ENCODE data around the gene RAB36.

Gene RAB36

DNA sequence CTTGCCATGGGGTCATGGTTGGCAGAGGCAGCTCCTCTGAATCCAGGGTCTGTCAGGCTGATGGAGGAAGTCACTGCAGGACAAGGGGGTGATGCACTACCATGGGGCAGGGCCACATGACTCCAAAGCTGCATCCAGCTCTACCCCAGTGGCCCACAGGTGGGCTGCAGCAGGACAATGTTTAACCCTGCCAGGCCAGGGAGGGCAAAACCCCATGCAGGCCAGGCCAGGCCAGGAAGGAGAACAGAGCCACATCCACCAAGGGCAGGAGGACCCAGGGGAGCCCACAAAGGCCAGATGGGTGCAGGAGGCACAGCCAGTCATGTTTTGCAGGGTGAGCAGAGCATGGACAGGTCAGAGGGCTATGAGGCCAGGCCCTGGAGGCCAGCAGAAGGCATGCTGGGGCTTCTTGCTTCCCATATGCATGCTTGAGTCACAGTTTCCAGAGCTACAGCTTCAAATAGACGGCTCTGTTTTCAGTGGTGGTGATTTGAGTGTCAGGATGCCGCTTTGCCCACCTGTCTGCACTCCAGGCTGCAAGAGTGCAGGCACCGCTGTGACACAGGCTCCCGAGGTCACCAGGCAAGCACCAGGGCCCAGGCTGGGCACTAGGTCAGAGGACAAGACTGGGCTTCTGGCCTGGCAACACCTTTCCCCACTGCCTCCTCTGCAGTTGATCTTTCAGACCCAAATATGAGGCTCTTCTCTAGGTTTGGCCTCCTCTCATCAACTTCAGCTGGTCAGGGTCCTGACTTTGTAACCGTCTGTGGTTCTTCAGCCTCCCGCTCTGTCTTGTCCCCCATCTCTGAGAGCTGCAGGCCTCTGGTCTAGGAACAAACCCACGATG is 26.4 kb upstream of the RAB36 start:
- DNase-seq (ENCODE audit: low spot score), result no peak
- no CpG with 5 or more reads among the region's 7 CpGs for WGBS, 2 donors (ENCODE audit: extremely low coverage in 2 of 2, insufficient read length in 2 of 2, insufficient replicate concordance in 1 of 2)

DNA sequence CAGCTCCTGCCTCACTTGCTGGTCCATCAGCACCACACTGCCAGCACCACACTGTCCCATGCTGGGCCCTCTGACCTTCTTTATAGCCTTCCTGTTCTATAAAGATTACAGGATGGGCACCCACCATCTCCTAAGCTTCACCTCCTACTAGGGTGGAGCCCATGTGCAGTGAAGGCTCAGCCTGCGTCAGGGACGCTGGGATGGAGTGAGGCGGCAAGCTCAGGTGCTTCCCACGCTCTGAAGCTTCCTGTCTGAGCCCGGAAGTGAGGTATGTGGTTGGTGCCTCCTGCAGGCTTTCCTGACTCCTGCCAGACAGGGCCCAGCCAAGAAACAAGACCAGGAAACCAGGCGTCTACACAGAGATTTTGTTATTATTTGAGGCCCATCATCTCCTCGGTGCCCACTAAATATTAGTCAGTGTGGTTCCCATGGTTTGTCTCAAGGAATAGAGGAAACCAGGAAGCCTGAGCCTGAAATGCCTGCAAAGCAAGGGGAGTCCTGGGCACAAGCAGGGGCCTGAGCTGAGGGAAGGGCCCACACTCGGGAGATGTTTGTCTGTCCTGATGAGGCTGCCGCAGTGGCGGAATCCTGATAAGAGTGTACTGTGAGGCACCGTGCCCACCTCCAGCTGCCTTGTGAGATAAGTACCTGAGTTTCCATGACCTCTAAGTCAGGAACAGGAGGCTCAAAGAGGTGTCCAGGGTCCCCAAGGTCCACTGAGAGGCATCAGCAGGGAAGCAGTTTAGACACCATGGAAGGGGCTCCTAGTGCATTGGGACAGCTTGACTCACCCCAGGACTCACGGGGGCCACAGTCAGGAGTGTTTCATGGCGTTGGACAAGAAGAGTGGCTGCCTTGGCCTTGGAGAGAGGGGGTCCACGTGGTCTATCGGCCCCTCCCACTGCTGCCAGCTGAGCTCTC is 25.5 kb upstream of the RAB36 start:
- Histone ChIP-seq H3K4me3 (ENCODE audit: low read length in 2 of 2) (no peak overlapping the region), H3K4me2 (ENCODE audit: insufficient read depth, low read length, poor library complexity, severe bottlenecking) (no peak overlapping the region), H3K36me3 (replicated peaks in 1 of 2; ENCODE audit: control insufficient read depth in 2 of 2, insufficient read depth in 2 of 2, low read length in 2 of 2) (peaks cover 4 to 14% of the 10 kb centered on the region in 2 donors), H3K4ac (ENCODE audit: low read length) (no peak overlapping the region), H3K27me3 (ENCODE audit: control insufficient read depth in 3 of 3, insufficient read depth in 3 of 3, low read depth in 1 of 3, low read length in 3 of 3) (no peaks in the 10 kb centered on the region), H3K9ac (ENCODE audit: low read depth, low read length, poor library complexity) (peak overlapping the region; percentile 56), H2BK120ac (ENCODE audit: low read depth, low read length) (no peak overlapping the region), H2BK15ac (ENCODE audit: low read length) (no peak overlapping the region), H2BK5ac (ENCODE audit: low read length) (peak overlapping the region; percentile 44), H2BK12ac (ENCODE audit: low read length) (no peak overlapping the region), H3K4me1 (ENCODE audit: control insufficient read depth in 2 of 2, insufficient read depth in 1 of 2, low read depth in 1 of 2, low read length in 2 of 2) (peaks cover 0 to 4% of the 10 kb centered on the region in 2 donors), H4K8ac (ENCODE audit: low read depth, low read length) (no peak overlapping the region), H3K79me1 (ENCODE audit: low read depth, low read length) (peaks cover 10% of the 10 kb centered on the region), H2AK5ac (ENCODE audit: low read depth, low read length) (no peak overlapping the region), H3K27ac (replicated peaks; ENCODE audit: low read length) (no peak overlapping the region), H3K14ac (ENCODE audit: low read length) (no peak overlapping the region), H4K91ac (ENCODE audit: low read depth, low read length, poor library complexity) (no peak overlapping the region), H3K18ac (ENCODE audit: low read length) (no peak overlapping the region), H3K23ac (ENCODE audit: low read depth, low read length, poor library complexity) (peak overlapping the region; percentile 92), H2AFZ (ENCODE audit: low read length) (no peak overlapping the region), H3K9me3 (replicated peaks in 1 of 2; ENCODE audit: control insufficient read depth in 2 of 2, insufficient read depth in 1 of 2, low read depth in 1 of 2, low read length in 2 of 2) (no peaks in the 10 kb centered on the region)
- no CpG with 5 or more reads among the region's 15 CpGs for WGBS, 2 donors (ENCODE audit: extremely low coverage in 2 of 2, insufficient read length in 2 of 2, insufficient replicate concordance in 1 of 2)
- DNase-seq (ENCODE audit: low spot score), result no peak

More for the DNA sequence above, 26.4 kb upstream of the RAB36 start:
- no peak overlapping the region for H3K27ac ChIP-seq (replicated peaks; ENCODE audit: low read length)
- H2BK15ac ChIP-seq (ENCODE audit: low read length), result peak overlapping the region; percentile 6
- peak overlapping the region; percentile 92 for H3K23ac ChIP-seq (ENCODE audit: low read depth, low read length, poor library complexity)
- peak overlapping the region in 1 of 2 donors; percentile 9 for H3K4me3 ChIP-seq (ENCODE audit: low read length in 2 of 2)
- H3K9me3 ChIP-seq (replicated peaks in 1 of 2; ENCODE audit: control insufficient read depth in 2 of 2, insufficient read depth in 1 of 2, low read depth in 1 of 2, low read length in 2 of 2), result no peaks in the 10 kb centered on the region
- peak overlapping the region; percentile 44 for H2BK5ac ChIP-seq (ENCODE audit: low read length)
- H3K36me3 ChIP-seq (replicated peaks in 1 of 2; ENCODE audit: control insufficient read depth in 2 of 2, insufficient read depth in 2 of 2, low read length in 2 of 2), result peaks cover 4 to 11% of the 10 kb centered on the region in 2 donors
- H2AK5ac ChIP-seq (ENCODE audit: low read depth, low read length), result no peak overlapping the region
- peak overlapping the region; percentile 56 for H3K9ac ChIP-seq (ENCODE audit: low read depth, low read length, poor library complexity)
- peak overlapping the region; percentile 64 for H2BK12ac ChIP-seq (ENCODE audit: low read length)
- H3K79me1 ChIP-seq (ENCODE audit: low read depth, low read length), result peaks cover 10% of the 10 kb centered on the region
- H3K14ac ChIP-seq (ENCODE audit: low read length), result peak overlapping the region; percentile 63
- no peak overlapping the region for H4K91ac ChIP-seq (ENCODE audit: low read depth, low read length, poor library complexity)
- no peak overlapping the region for H2BK120ac ChIP-seq (ENCODE audit: low read depth, low read length)
- no peak overlapping the region for H3K4me2 ChIP-seq (ENCODE audit: insufficient read depth, low read length, poor library complexity, severe bottlenecking)
- H3K4me1 ChIP-seq (ENCODE audit: control insufficient read depth in 2 of 2, insufficient read depth in 1 of 2, low read depth in 1 of 2, low read length in 2 of 2), result peaks cover 0 to 4% of the 10 kb centered on the region in 2 donors
- no peaks in the 10 kb centered on the region for H3K27me3 ChIP-seq (ENCODE audit: control insufficient read depth in 3 of 3, insufficient read depth in 3 of 3, low read depth in 1 of 3, low read length in 3 of 3)
- no peak overlapping the region for H3K4ac ChIP-seq (ENCODE audit: low read length)
- H4K8ac ChIP-seq (ENCODE audit: low read depth, low read length), result peak overlapping the region; percentile 56
- H2AFZ ChIP-seq (ENCODE audit: low read length), result no peak overlapping the region
- H3K18ac ChIP-seq (ENCODE audit: low read length), result peak overlapping the region; percentile 59

DNA sequence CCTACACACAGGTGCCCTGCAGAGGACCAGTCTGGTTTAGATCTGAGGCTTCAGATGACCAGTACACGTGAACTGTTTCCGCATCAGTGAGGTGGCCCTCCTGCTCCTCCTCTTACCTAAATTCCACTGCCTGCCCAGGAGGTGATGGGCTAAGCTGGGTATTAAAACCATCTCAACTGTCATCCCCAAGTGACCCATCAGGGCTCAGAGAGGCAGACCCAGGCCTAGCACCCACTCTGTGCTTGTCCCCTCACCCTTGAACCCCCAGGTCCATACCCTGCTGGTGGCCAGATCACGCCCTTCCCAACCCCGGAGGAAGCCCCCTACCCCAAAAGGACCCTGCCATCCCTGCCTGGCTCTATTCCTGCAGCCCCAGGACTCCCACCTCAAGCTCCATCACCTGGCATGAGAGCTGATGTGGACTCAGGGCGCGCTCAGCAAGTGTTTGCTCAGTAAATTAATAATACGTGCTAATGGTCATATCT is 24.8 kb upstream of the RAB36 start:
- Histone ChIP-seq H3K27me3 (ENCODE audit: control insufficient read depth in 3 of 3, insufficient read depth in 3 of 3, low read depth in 1 of 3, low read length in 3 of 3) (no peaks in the 10 kb centered on the region), H2BK15ac (ENCODE audit: low read length) (no peak overlapping the region), H3K4ac (ENCODE audit: low read length) (no peak overlapping the region), H4K91ac (ENCODE audit: low read depth, low read length, poor library complexity) (no peak overlapping the region), H3K36me3 (replicated peaks in 1 of 2; ENCODE audit: control insufficient read depth in 2 of 2, insufficient read depth in 2 of 2, low read length in 2 of 2) (peaks cover 4 to 14% of the 10 kb centered on the region in 2 donors), H2BK12ac (ENCODE audit: low read length) (no peak overlapping the region), H3K4me1 (ENCODE audit: control insufficient read depth in 2 of 2, insufficient read depth in 1 of 2, low read depth in 1 of 2, low read length in 2 of 2) (peaks cover 0 to 4% of the 10 kb centered on the region in 2 donors), H3K27ac (replicated peaks; ENCODE audit: low read length) (no peak overlapping the region), H3K9me3 (replicated peaks in 1 of 2; ENCODE audit: control insufficient read depth in 2 of 2, insufficient read depth in 1 of 2, low read depth in 1 of 2, low read length in 2 of 2) (no peaks in the 10 kb centered on the region), H3K23ac (ENCODE audit: low read depth, low read length, poor library complexity) (peak overlapping the region; percentile 92), H3K79me1 (ENCODE audit: low read depth, low read length) (peaks cover 10% of the 10 kb centered on the region), H2AFZ (ENCODE audit: low read length) (no peak overlapping the region), H2BK5ac (ENCODE audit: low read length) (no peak overlapping the region), H2AK5ac (ENCODE audit: low read depth, low read length) (no peak overlapping the region), H3K4me3 (ENCODE audit: low read length in 2 of 2) (no peak overlapping the region), H3K18ac (ENCODE audit: low read length) (no peak overlapping the region), H4K8ac (ENCODE audit: low read depth, low read length) (no peak overlapping the region), H3K4me2 (ENCODE audit: insufficient read depth, low read length, poor library complexity, severe bottlenecking) (no peak overlapping the region), H3K9ac (ENCODE audit: low read depth, low read length, poor library complexity) (peak overlapping the region; percentile 12), H3K14ac (ENCODE audit: low read length) (no peak overlapping the region), H2BK120ac (ENCODE audit: low read depth, low read length) (no peak overlapping the region)
- DNase-seq (ENCODE audit: low spot score), result no peak
- WGBS, 2 donors (ENCODE audit: extremely low coverage in 2 of 2, insufficient read length in 2 of 2, insufficient replicate concordance in 1 of 2), result no CpG with 5 or more reads among the region's 7 CpGs
